H9 (cell line): ENCODE measurements around the gene GYS1. TPM values are rescaled to one million over a fixed set of nuclear protein-coding genes. Genes with fewer than 3 reads are reported as not detected.
"Not testable (repeated sequence)": the region's sequence is repeated elsewhere in the genome, so short reads cannot be mapped to it uniquely, and the experiment has no call there.

Experiments used
- DNase-seq: peaks from one replicate; pipeline ENCODE4 v3.0.0-alpha.2; 2017
- H2AFZ ChIP-seq: one replicate; pipeline ENCODE4 v1.6.1; 2013; ENCODE audit warnings: mild to moderate bottlenecking, low read length, control low read depth, moderate library complexity
- H2AK5ac ChIP-seq: 2 replicates; pipeline ENCODE4 v1.6.1; 2013; ENCODE audit warnings: low read length, control low read depth, mixed read lengths; ENCODE audit not compliant: insufficient read length
- H2BK120ac ChIP-seq: one replicate; pipeline ENCODE4 v1.6.1; 2013; ENCODE audit warnings: low read depth, mild to moderate bottlenecking, low read length, control low read depth, inconsistent platforms; ENCODE audit not compliant: poor library complexity, severe bottlenecking
- H2BK12ac ChIP-seq: 2 replicates; pipeline ENCODE4 v1.6.1; 2013; ENCODE audit warnings: low read length, control low read depth, mixed read lengths, low read depth; ENCODE audit not compliant: insufficient read length
- H2BK15ac ChIP-seq: 2 replicates; pipeline ENCODE4 v1.6.1; 2013; ENCODE audit warnings: low read depth, low read length, control low read depth
- H2BK20ac ChIP-seq: one replicate; pipeline ENCODE4 v1.6.1; 2013; ENCODE audit warnings: low read depth, mild to moderate bottlenecking, low read length, control low read depth, inconsistent platforms; ENCODE audit not compliant: poor library complexity, severe bottlenecking
- H2BK5ac ChIP-seq: 2 replicates; pipeline ENCODE4 v1.6.1; 2013; ENCODE audit warnings: low read length, control low read depth, mixed read lengths; ENCODE audit not compliant: insufficient read length
- H3K14ac ChIP-seq: 2 replicates; pipeline ENCODE4 v1.6.1; 2013; ENCODE audit warnings: low read length, control low read depth; ENCODE audit not compliant: insufficient read depth
- H3K18ac ChIP-seq: 2 replicates; pipeline ENCODE4 v1.6.1; 2013; ENCODE audit warnings: low read depth, mild to moderate bottlenecking, mixed read lengths, low read length, control low read depth; ENCODE audit not compliant: insufficient read length
- H3K23ac ChIP-seq: 2 replicates; pipeline ENCODE4 v1.6.1; 2013; ENCODE audit warnings: low read length, control low read depth, mixed read lengths, low read depth; ENCODE audit not compliant: insufficient read length
- H3K23me2 ChIP-seq: 2 replicates; pipeline ENCODE4 v1.6.1; 2013; ENCODE audit warnings: low read depth, mild to moderate bottlenecking, mixed read lengths, low read length, control low read depth; ENCODE audit not compliant: insufficient read length, poor library complexity, severe bottlenecking
- H3K27ac ChIP-seq: 2 replicates; pipeline ENCODE4 v1.5.1; 2013; ENCODE audit warnings: low read length, control low read depth, mixed read lengths, low read depth; ENCODE audit not compliant: insufficient read length
- H3K27me3 ChIP-seq: 2 replicates; pipeline ENCODE4 v1.6.1; 2013; ENCODE audit warnings: low read length, control low read depth, inconsistent platforms; ENCODE audit not compliant: insufficient read depth
- H3K4ac ChIP-seq: 2 replicates; pipeline ENCODE4 v1.6.1; 2013; ENCODE audit warnings: low read depth, mild to moderate bottlenecking, control low read depth, inconsistent platforms, low read length, moderate library complexity
- H3K4me1 ChIP-seq: 2 replicates; pipeline ENCODE4 v1.6.1; 2013; ENCODE audit warnings: low read length, control low read depth, inconsistent platforms; ENCODE audit not compliant: insufficient read depth
- H3K4me2 ChIP-seq: 2 replicates; pipeline ENCODE4 v1.6.1; 2013; ENCODE audit warnings: low read length, control low read depth, mixed read lengths; ENCODE audit not compliant: insufficient read length, insufficient read depth
- H3K56ac ChIP-seq: 2 replicates; pipeline ENCODE4 v1.6.1; 2013; ENCODE audit warnings: low read depth, mild to moderate bottlenecking, mixed read lengths, low read length, control low read depth; ENCODE audit not compliant: insufficient read length
- H3K79me1 ChIP-seq: 2 replicates; pipeline ENCODE4 v1.6.1; 2013; ENCODE audit warnings: low read depth, mild to moderate bottlenecking, moderate library complexity, low read length, control low read depth, inconsistent platforms; ENCODE audit not compliant: insufficient read depth, poor library complexity, severe bottlenecking
- H3K79me2 ChIP-seq: 2 replicates; pipeline ENCODE4 v1.6.1; 2013; ENCODE audit warnings: low read length, control low read depth, inconsistent platforms; ENCODE audit not compliant: insufficient read depth
- H3K9ac ChIP-seq: 2 replicates; pipeline ENCODE4 v1.6.1; 2013; ENCODE audit warnings: low read length, control low read depth, mixed read lengths; ENCODE audit not compliant: insufficient read length; ENCODE audit errors: extremely low read depth
- H3K9me3 ChIP-seq: one replicate; pipeline ENCODE4 v1.6.1; 2013; ENCODE audit warnings: low read depth, low read length, inconsistent platforms; ENCODE audit not compliant: control insufficient read depth
- H3T11ph ChIP-seq: one replicate; pipeline ENCODE4 v1.6.1; 2013; ENCODE audit warnings: mild to moderate bottlenecking, low read length, control low read depth, inconsistent platforms
- H4K20me1 ChIP-seq: one replicate; pipeline ENCODE4 v1.6.1; 2013; ENCODE audit not compliant: control insufficient read depth, insufficient read length, insufficient read depth
- H4K5ac ChIP-seq: 2 replicates; pipeline ENCODE4 v1.6.1; 2013; ENCODE audit warnings: low read depth, mild to moderate bottlenecking, mixed read lengths, low read length, control low read depth; ENCODE audit not compliant: insufficient read length
- H4K8ac ChIP-seq: replicated peaks from 2 replicates; pipeline ENCODE4 v1.6.1; 2013; ENCODE audit warnings: low read length, control low read depth, mixed read lengths, low read depth; ENCODE audit not compliant: insufficient read length
- H4K91ac ChIP-seq: 2 replicates; pipeline ENCODE4 v1.6.1; 2013; ENCODE audit warnings: low read depth, mild to moderate bottlenecking, moderate library complexity, mixed read lengths, low read length, control low read depth; ENCODE audit not compliant: insufficient read length
- H3K27ac Mint-ChIP-seq, 3 experiments: 2 replicates in 2 of 3; 3 replicates in 1 of 3; pipeline ENCODE4 v1.8.0; 2020 to 2021; ENCODE audit warnings: mixed read lengths in 3 of 3, mild to moderate bottlenecking in 1 of 3, moderate library complexity in 1 of 3
- H3K27me3 Mint-ChIP-seq: 2 replicates; pipeline ENCODE4 v1.8.0; 2021; ENCODE audit warnings: low read depth, mild to moderate bottlenecking, moderate library complexity, mixed read lengths
- H3K36me3 Mint-ChIP-seq, 3 experiments: 2 replicates in 2 of 3; 3 replicates in 1 of 3; pipeline ENCODE4 v1.8.0; 2020 to 2021; ENCODE audit warnings: low read depth in 3 of 3, mixed read lengths in 3 of 3; ENCODE audit not compliant: insufficient read depth in 1 of 3
- H3K4me1 Mint-ChIP-seq, 2 experiments: 2 replicates each; pipeline ENCODE4 v1.8.0; 2020; ENCODE audit warnings: mixed read lengths in 2 of 2
- H3K4me3 Mint-ChIP-seq, 2 experiments: 2 replicates in 1 of 2; 3 replicates in 1 of 2; pipeline ENCODE4 v1.8.0; 2020 to 2021; ENCODE audit warnings: mild to moderate bottlenecking in 2 of 2, mixed read lengths in 2 of 2, moderate library complexity in 1 of 2
- H3K9me3 Mint-ChIP-seq, 2 experiments: 2 replicates in 1 of 2; 3 replicates in 1 of 2; pipeline ENCODE4 v1.8.0; 2020; ENCODE audit warnings: mild to moderate bottlenecking in 2 of 2, mixed read lengths in 2 of 2, moderate library complexity in 1 of 2
- WGBS: extraction: QIAGEN DNeasy Blood & Tissue Kit; methylation state at CpG from one replicate; pipeline ENCODE4 v1.1.7; 2013; ENCODE audit warnings: missing lambda C conversion rate, low lambda C conversion rate, mixed read lengths; ENCODE audit not compliant: insufficient read length; ENCODE audit errors: extremely low coverage; 5-methylcytosine and 5-hydroxymethylcytosine counted together
- total RNA-seq: library from RNA; stranded (reverse); gene quantifications from 2 replicates; pipeline ENCODE4 v1.2.1, GENCODE V29; 2021
- TF ChIP-seq, protein P1 (sequence below): fragments of 200-600 bp; sonication (generic); conservative IDR thresholded peaks from 3 replicates; pipeline ENCODE4 v1.8.0; 2021; ENCODE audit warnings: antibody characterized with exemption, mild to moderate bottlenecking

The GYS1 gene
- total RNA-seq, 1 experiment from 2014 or later: 44.3 TPM

DNA sequence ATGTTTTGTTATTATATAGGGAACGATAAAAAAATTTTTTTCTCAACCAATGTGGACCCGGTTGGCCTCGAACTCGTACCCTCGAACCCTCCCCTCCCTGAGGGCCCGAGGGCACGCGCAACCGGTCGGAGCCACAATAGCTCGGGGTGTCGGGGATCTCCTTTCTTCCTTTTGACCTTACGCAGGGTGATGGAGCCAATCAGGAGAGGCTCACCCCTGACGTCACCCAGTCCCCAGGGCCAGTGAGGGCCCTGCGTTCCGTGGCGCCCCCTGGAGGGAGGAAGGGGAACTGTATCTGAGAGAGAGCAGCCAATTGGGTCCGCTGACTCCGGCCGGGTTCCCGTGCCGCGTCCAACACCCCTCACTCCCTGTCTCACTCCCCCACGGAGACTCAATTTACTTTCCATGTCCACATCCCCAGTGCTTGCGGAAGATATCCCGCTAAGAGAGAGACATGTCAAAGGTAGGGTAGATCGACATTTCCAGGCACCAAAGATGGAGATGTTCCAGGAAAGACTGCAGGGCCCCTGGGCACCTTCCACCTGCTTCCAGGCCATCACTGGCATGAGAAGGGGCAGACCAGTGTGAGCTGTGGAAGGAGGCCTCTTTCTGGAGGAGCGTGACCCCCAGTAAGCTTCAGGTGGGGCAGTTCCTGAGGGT lies 38.7 kb upstream of the GYS1 start, which contains the start of gene CGB2:
CGB2 (plus strand) TSS at position 249 of the 660 bp plus-strand sequence; CDS start at position 455, 206 bp downstream.
- not testable (repeated sequence) for H3K79me2 ChIP-seq, H4K8ac ChIP-seq, H3K27ac ChIP-seq, H3K4me2 ChIP-seq, H3T11ph ChIP-seq, H2BK15ac ChIP-seq, H3K23ac ChIP-seq, H3K9me3 ChIP-seq, H3K27me3 ChIP-seq, H3K36me3 Mint-ChIP-seq, H3K9ac ChIP-seq, H4K5ac ChIP-seq, H3K14ac ChIP-seq, H2AFZ ChIP-seq, H2BK120ac ChIP-seq, H3K79me1 ChIP-seq, H2AK5ac ChIP-seq, H2BK20ac ChIP-seq, H3K9me3 Mint-ChIP-seq, H3K27ac Mint-ChIP-seq, H3K4ac ChIP-seq, H3K23me2 ChIP-seq, H3K4me1 ChIP-seq, H4K20me1 ChIP-seq, H3K4me1 Mint-ChIP-seq, H2BK12ac ChIP-seq, H2BK5ac ChIP-seq, H3K18ac ChIP-seq, H4K91ac ChIP-seq, H3K56ac ChIP-seq
- TF ChIP-seq, protein P1, sequence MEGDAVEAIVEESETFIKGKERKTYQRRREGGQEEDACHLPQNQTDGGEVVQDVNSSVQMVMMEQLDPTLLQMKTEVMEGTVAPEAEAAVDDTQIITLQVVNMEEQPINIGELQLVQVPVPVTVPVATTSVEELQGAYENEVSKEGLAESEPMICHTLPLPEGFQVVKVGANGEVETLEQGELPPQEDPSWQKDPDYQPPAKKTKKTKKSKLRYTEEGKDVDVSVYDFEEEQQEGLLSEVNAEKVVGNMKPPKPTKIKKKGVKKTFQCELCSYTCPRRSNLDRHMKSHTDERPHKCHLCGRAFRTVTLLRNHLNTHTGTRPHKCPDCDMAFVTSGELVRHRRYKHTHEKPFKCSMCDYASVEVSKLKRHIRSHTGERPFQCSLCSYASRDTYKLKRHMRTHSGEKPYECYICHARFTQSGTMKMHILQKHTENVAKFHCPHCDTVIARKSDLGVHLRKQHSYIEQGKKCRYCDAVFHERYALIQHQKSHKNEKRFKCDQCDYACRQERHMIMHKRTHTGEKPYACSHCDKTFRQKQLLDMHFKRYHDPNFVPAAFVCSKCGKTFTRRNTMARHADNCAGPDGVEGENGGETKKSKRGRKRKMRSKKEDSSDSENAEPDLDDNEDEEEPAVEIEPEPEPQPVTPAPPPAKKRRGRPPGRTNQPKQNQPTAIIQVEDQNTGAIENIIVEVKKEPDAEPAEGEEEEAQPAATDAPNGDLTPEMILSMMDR: peak; percentile 88
- WGBS: no CpG with 5 or more reads among the region's 28 CpGs
- Mint-ChIP-seq H3K4me3 (peak within 1 kb of the TSS; percentile 8 to 73; a peak in 4 of 5 replicates), H3K27me3 (peaks cover 27% of the 10 kb centered on the region)
- DNase-seq: peak; percentile 79

DNA sequence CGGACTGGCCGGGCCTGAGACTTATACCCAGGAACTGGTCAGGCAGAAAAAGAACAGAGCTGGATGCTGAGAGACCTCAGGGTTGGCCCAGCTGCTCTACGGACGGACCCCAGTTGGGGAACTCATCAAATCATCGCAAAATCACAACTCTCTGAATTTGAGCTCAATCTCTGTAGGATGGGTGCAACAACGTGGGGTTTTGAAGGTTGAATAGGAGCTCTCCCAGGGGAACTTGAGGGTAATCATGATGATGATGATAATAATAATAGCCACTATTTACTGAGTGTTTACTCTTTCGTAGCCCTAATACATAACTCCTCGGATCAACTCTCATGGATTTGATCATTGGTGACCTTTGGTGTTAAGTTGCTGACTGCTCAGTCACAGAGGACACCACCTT lies 37.2 kb upstream of the GYS1 start:
- not testable (repeated sequence) for H3K4ac ChIP-seq, H3K79me2 ChIP-seq, H2BK5ac ChIP-seq, H3K18ac ChIP-seq, H3K27ac Mint-ChIP-seq, H3K4me1 Mint-ChIP-seq, H2AFZ ChIP-seq, H3K4me3 Mint-ChIP-seq, H3K9ac ChIP-seq, H2BK120ac ChIP-seq, H3K27me3 ChIP-seq, H3K4me2 ChIP-seq, H3K4me1 ChIP-seq, H3K23ac ChIP-seq, H3K23me2 ChIP-seq, H3T11ph ChIP-seq, H4K8ac ChIP-seq, H4K5ac ChIP-seq, H3K56ac ChIP-seq, H4K91ac ChIP-seq, DNase-seq, H3K27ac ChIP-seq, H2AK5ac ChIP-seq, H4K20me1 ChIP-seq, H2BK12ac ChIP-seq, H3K9me3 ChIP-seq, H2BK15ac ChIP-seq, H3K79me1 ChIP-seq, H3K9me3 Mint-ChIP-seq, H3K36me3 Mint-ChIP-seq, H3K14ac ChIP-seq, H2BK20ac ChIP-seq
- WGBS: no CpG with 5 or more reads among the region's 8 CpGs
- H3K27me3 Mint-ChIP-seq: peaks cover 26% of the 10 kb centered on the region
